GM12878 (cell line): ENCODE data around the gene MAP4K2. TPM values are rescaled to one million over a fixed set of nuclear protein-coding genes. Genes with fewer than 3 reads are reported as not detected.

ENCODE experiments used
- BCL11A ChIP-seq: IDR thresholded peaks from 2 replicates; pipeline ENCODE4 v1.6.1; 2011; ENCODE audit warnings: low read depth, low read length
- DPF2 ChIP-seq: fragments of 450-650 bp; IDR thresholded peaks from 2 replicates; pipeline ENCODE4 v1.6.1; 2017; ENCODE audit warnings: mild to moderate bottlenecking
- E2F8 ChIP-seq: fragments of 450-650 bp; IDR thresholded peaks from 2 replicates; pipeline ENCODE4 v1.6.1; 2018; ENCODE audit warnings: mild to moderate bottlenecking, low read depth, moderate library complexity; ENCODE audit not compliant: partially characterized antibody
- EED ChIP-seq: sonication (generic); IDR thresholded peaks from 2 replicates; pipeline ENCODE4 v1.6.1; 2016; ENCODE audit warnings: antibody characterized with exemption, low read depth
- ETV6 ChIP-seq, 2 experiments: fragments of 450-650 bp in 1 of 2; IDR thresholded peaks in 1 of 2; conservative IDR thresholded peaks in 1 of 2; 2 replicates each; pipeline ENCODE4 v1.6.1; 2014; ENCODE audit warnings: antibody characterized with exemption in 1 of 2, borderline replicate concordance in 1 of 2, low read depth in 1 of 2, mild to moderate bottlenecking in 1 of 2, moderate library complexity in 1 of 2
- HDGF ChIP-seq: fragments of 450-650 bp; IDR thresholded peaks from 2 replicates; pipeline ENCODE4 v1.6.1; 2016; ENCODE audit warnings: antibody characterized with exemption
- IKZF1 ChIP-seq: fragments of 450-650 bp; conservative IDR thresholded peaks from 2 replicates; pipeline ENCODE4 v1.6.1; 2017; ENCODE audit warnings: antibody characterized with exemption, mild to moderate bottlenecking
- MXI1 ChIP-seq: fragments of 150-350 bp; IDR thresholded peaks from 2 replicates; pipeline ENCODE4 v1.6.1; 2011; ENCODE audit warnings: low read depth, mild to moderate bottlenecking, inconsistent platforms, low read length, improper control_type of control experiment
- STAT1 ChIP-seq: fragments of 450-650 bp; conservative IDR thresholded peaks from 2 replicates; pipeline ENCODE4 v1.6.1; 2014; ENCODE audit warnings: antibody characterized with exemption, mild to moderate bottlenecking
- TAF1 ChIP-seq: IDR thresholded peaks from 2 replicates; pipeline ENCODE4 v1.6.1; 2011; ENCODE audit warnings: mild to moderate bottlenecking, low read depth, low read length, borderline replicate concordance
- ZBED1 ChIP-seq: IDR thresholded peaks from 2 replicates; pipeline ENCODE4 v1.6.1; 2016; ENCODE audit warnings: borderline replicate concordance
- ZNF592 ChIP-seq: fragments of 450-650 bp; IDR thresholded peaks from 2 replicates; pipeline ENCODE4 v1.6.1; 2017; ENCODE audit warnings: mild to moderate bottlenecking, moderate library complexity
- polyA plus RNA-seq, 11 experiments: library from polyadenylated mRNA; depleted of rRNA in 4 of 11; unstranded in 6 of 11; stranded (reverse) in 5 of 11; fragments of >200 nt; fragmentation: Nextera tagmentation in 4 of 11; fragmentation: Illumina TruSeq in 1 of 11; extraction: Ambion mirVana in 4 of 11; extraction: Trizol in 1 of 11; gene quantifications; 1 replicate in 1 of 11; 2 replicates in 10 of 11; pipeline versions ENCODE4 v1.2.1 to v1.2.3, GENCODE V29; 2011 to 2016; ENCODE audit warnings: inconsistent platforms in 2 of 11, missing spikeins in 2 of 11, low read depth in 1 of 11
- total RNA-seq, 4 experiments: library from RNA; depleted of rRNA in 3 of 4; stranded (reverse); fragments of >200 nt in 3 of 4; fragmentation: Illumina TruSeq in 1 of 4; extraction: Trizol in 1 of 4; gene quantifications; 2 replicates each; pipeline versions ENCODE4 v1.2.1 to v1.2.3, GENCODE V29; 2013 to 2021

The MAP4K2 gene
- total and polyA plus RNA-seq, 10 of the 15 experiments (the other 5 are each of a cell fraction or from before 2014, with no cell fraction given), result 0.98 to 78.1 (median 48.9) TPM

- TF ChIP-seq ZNF592, result no peak
- peak; percentile 54 for TF ChIP-seq DPF2
- no peak for TF ChIP-seq STAT1
- 0 out of 2 replicates have a peak, but pooled peaks have one; percentile 33 for TF ChIP-seq MXI1
- peak; percentile 33 for TF ChIP-seq E2F8
- TF ChIP-seq EED, result peak; percentile 56; the same call in 1 of the 2 replicates
- TF ChIP-seq ZBED1, result no peak
- no peak for TF ChIP-seq BCL11A
- TF ChIP-seq HDGF, result no peak
- TF ChIP-seq TAF1, result peak; percentile 17; the same call in 1 of the 2 replicates
- TF ChIP-seq ETV6 (conservative IDR thresholded peaks at IDR 0.05 in 1 of 2, IDR thresholded peaks at IDR 0.05 in 1 of 2; ENCODE audit: borderline replicate concordance in 1 of 2, low read depth in 1 of 2), result no peak
- peak; percentile 73 for TF ChIP-seq IKZF1
- TF ChIP-seq, all 136 proteins: peak for 19
Observed at GRCh38 chr11:64803158-64803845, at the start of gene MAP4K2 (continued).
